ENCODE measurements around the gene GNB3.
"Not testable (repeated sequence)": the region's sequence is repeated elsewhere in the genome, so short reads cannot be mapped to it uniquely, and the experiment has no call there.

Gene GNB3

DNA sequence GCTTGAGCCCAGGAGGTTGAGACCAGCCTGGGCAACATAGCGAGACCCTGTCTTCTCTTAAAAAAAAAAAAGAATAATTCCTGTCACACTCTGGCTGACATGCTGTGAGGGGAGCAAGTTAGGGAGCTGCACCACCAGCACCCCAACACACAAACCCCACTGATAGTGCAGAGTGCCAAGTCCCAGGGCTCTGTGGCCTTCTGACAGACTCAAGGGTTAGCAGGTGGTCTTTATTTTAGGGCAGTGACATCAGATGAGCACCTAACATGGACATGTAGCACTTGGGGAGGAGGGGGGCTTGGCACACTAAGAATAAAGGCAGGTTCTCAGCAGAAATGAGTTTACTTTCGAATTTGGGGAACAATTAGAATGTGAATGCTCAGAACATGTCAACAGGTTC lies 18.1 kb downstream of the GNB3 start:
- FAIRE-seq, result no peak
- no peak for DNase-seq (ENCODE audit: low spot score)

DNA sequence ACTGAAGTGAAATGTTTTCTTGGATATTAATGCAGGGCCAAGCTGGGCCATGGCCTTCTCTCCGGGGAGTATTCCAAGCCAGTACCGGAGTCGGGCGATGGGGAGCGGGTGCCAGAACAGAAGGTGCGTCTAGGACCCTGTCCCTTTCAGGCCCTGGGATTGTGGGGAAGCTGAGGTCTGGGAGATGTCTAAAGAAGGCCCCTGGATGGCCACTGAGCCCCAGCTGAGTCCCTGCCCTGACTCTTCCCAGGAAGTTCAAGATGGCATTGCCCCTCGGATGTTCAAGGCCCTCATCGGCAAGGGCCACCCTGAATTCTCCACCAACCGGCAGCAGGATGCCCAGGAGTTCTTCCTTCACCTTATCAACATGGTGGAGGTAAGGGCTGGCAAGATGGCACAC lies 19.4 kb downstream of the GNB3 start:
- FAIRE-seq (no peak), DNase-seq (ENCODE audit: low spot score) (no peak)

GRCh38 chr12:6860942-6861341 lies 20.2 kb downstream of the GNB3 start:
- DNase-seq (ENCODE audit: low spot score) (no peak), FAIRE-seq (no peak)

DNA sequence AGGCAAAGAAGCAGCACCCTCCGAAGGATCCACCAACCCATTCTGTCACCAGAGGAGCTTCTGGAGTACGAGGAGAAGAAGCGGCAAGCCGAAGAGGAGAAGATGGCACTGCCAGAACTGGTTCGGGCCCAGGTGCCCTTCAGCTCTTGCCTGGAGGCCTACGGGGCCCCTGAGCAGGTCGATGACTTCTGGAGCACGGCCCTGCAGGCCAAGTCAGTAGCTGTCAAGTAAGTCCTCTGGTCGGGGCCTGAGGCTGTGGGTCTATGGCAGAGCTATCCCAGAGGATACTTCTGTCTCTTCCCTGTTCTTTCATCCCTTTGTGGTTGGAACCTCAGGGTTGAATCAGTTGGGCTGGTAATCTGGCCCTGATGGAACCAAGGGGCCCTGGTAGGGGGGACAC lies 20.7 kb downstream of the GNB3 start:
- DNase-seq (ENCODE audit: low spot score) (no peak), FAIRE-seq (no peak)

- no peak for DNase-seq (ENCODE audit: low spot score)
- FAIRE-seq, result no peak
Measured at GRCh38 chr12:6863033-6863432, 22.3 kb downstream of the GNB3 start.

DNA sequence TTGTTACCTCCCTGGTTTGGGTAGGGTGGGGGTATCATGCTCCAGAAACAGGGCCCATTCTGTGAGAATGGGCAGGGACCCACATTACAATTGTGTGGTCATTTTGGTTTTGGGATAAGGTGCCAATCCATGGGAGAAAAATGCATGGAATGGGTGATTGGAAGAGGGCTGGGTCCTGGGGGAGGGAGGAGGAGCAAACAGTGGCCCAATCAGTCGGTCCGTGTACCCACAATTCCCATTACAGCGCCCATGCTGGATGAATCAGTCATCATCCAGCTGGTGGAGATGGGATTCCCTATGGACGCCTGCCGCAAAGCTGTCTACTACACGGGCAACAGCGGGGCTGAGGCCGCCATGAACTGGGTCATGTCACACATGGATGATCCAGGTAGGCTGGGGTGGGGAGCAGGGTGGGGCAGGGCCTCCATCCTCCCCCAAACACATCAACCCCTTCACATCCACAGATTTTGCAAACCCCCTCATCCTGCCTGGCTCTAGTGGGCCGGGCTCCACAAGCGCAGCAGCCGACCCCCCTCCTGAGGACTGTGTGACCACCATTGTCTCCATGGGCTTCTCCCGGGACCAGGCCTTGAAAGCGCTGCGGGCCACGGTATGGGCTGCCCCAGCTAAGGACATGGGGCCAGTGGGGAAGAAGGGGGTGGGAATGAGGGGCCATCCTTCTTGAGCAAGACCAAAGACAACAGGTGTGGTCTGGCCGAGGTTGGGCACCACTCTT lies 23.0 kb downstream of the GNB3 start:
- FAIRE-seq (no peak), DNase-seq (ENCODE audit: low spot score) (no peak)

GRCh38 chr12:6865307-6865706 lies 24.6 kb downstream of the GNB3 start:
- FAIRE-seq; DNase-seq (ENCODE audit: low spot score): not testable (repeated sequence)

- FAIRE-seq (no peak), DNase-seq (ENCODE audit: low spot score) (no peak)
Measured at GRCh38 chr12:6866163-6866919, 25.6 kb downstream of the GNB3 start.

GRCh38 chr12:6866920-6867412 lies 26.2 kb downstream of the GNB3 start:
- DNase-seq (ENCODE audit: low spot score) (no peak), FAIRE-seq (no peak)

DNA sequence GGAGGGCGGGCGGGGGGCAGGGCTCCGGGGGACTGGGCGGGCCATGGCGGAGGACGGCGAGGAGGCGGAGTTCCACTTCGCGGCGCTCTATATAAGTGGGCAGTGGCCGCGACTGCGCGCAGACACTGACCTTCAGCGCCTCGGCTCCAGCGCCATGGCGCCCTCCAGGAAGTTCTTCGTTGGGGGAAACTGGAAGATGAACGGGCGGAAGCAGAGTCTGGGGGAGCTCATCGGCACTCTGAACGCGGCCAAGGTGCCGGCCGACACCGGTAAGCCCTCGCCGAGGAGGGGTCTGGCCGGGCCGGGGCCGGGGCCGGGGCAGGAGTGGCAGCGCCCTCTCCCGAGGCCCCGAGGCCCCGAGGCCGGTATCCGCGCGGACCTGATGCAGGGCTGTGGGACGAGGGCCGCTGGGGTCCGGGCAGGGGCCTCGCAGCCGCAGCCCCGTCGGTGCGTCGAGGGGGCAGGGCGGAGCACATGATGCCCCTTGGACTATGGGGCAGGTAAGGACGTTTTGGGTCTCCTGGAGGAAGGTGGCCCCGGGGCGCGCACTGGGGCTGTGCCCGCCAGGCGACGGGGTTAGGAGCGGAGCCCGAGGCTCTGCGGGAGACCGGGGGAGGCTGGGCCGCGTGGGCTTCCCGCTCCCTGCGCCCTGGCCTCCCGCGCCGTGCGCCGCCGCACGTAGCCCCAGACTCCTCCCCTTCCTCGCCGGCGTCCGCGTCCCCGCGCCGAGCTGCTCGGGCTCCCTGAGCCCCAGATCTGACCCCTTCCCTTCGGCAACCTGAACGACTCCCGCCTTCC lies 26.9 kb downstream of the GNB3 start, which contains the start of gene TPI1:
TSS of gene TPI1 (plus strand) at position 119 of the 798 bp plus-strand sequence. CDS start at position 155, 36 bp downstream.
- FAIRE-seq (no peak), DNase-seq (ENCODE audit: low spot score) (peak; percentile 73)

GRCh38 chr12:6868211-6869048 lies 27.7 kb downstream of the GNB3 start:
- FAIRE-seq (no peak), DNase-seq (ENCODE audit: low spot score) (no peak)

GRCh38 chr12:6869049-6870021 lies 28.6 kb downstream of the GNB3 start:
- FAIRE-seq, result no peak

GRCh38 chr12:6870304-6870703 lies 29.6 kb downstream of the GNB3 start:
- not testable (repeated sequence) for FAIRE-seq; DNase-seq (ENCODE audit: low spot score)

More at GRCh38 chr12:6869049-6870021, 28.6 kb downstream of the GNB3 start:
- peak; percentile 67 for DNase-seq (ENCODE audit: low spot score)

- DNase-seq (ENCODE audit: low spot score), result peak; percentile 55
Measured at GRCh38 chr12:6871052-6871957, 30.6 kb downstream of the GNB3 start.

DNA sequence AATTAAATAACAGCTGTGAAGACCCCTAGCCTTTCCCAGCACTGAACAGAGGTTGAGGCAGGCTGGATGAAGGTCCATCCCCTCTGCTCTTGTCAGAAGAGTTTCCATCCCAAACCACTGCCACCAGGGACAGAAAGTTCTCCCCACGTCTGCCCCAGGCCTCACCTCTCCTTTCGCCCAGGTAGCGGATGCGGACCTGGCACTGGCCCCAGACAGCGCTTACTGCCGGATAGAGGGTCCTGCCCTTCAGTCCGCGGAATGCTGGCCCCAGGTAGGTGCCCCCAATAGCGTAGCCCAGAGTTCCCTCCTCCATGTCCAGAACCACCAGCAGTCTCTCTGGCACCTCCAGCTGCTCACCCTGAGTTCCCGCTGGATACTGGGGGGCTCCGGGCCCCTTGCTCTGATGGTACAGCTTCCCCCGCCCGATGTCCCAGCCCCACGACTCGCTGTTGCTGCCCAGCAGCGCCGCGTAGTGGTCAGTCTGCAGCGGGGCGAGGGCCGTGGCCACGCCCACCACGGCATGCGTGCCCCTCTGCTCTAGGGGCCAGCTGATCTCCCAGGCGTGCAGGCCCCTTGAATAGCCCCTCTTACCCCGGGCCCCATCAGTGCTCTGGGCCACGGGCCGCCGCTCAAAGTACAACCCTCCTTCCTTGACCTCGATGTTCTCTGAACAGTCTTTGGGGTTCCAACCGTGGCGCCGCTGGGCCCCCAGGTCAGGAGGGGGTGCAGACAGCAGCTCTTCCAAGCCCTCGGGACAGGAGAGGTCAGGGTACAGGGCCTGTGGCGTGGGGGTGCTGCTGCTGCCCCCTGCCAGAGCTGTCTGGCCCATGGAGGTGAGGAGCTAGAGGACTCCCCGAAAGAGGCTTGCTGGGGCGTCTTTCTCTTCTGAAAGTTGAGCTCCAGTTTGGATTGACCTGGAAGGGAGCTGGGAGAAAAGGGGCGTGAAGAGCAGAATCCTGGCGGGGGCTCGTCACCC lies 31.6 kb downstream of the GNB3 start:
- FAIRE-seq (no peak), DNase-seq (ENCODE audit: low spot score) (peak; percentile 59)

More at GRCh38 chr12:6871052-6871957, 30.6 kb downstream of the GNB3 start:
- FAIRE-seq, result no peak

DNA sequence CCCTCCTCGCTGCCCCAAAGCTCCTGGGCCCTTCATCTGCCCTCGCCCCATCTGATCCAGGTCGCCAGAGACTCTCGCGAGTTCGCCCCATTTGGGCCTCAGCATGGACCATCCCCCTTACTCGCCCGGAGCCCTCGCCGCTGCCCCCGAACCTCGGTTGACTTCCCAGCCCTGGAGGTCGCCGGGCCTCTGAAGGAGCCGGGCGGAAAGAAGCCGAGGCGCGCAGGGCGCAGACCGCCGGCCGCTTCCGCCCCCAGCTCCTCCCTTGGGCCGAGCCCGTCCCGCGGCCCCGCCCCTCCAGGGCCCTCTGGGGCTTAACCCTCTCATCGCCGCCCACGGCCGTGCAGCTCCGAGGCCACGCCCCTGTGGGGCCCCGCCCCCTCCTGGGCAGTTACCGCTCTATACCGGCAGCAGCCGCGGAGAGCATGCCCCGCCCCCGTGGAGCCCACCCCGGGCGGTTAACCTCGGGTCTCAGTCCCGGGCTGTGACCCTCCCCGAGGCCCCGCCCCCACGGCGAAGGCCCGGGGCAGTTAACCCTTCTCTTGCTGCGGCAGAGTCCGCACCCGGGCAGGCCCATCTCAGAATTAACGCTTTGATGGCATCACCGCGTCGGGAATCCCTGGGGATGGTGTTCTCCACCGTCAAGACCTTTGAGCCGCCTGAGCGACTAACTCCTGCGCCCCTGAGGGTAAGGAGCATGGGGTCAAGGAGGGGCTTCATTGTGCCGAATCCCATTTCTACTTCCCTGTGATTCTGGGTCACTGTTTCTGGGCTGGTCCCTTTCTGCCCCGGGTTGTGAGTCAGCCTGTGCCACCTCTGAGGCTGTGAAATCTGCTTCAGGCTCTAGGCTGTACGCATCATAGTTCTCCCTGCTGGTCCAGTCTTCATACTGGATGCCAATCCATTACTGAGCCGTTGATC lies 32.6 kb downstream of the GNB3 start, which contains the start of gene SPSB2:
TSS of gene SPSB2 (minus strand) at position 210 of the 921 bp plus-strand sequence. CDS start 402 bp downstream, outside the sequence.
- FAIRE-seq, result no peak
- DNase-seq (ENCODE audit: low spot score), result peak; percentile 91

All from RCC 7860 (cell line).